ENCODE measurements around the gene BTAF1.

The BTAF1 gene

GRCh38 chr10:91908337-91909116 lies 15.0 kb upstream of the BTAF1 start:
- DNase-seq (ENCODE audit: low read depth) = peak; percentile 48

DNA sequence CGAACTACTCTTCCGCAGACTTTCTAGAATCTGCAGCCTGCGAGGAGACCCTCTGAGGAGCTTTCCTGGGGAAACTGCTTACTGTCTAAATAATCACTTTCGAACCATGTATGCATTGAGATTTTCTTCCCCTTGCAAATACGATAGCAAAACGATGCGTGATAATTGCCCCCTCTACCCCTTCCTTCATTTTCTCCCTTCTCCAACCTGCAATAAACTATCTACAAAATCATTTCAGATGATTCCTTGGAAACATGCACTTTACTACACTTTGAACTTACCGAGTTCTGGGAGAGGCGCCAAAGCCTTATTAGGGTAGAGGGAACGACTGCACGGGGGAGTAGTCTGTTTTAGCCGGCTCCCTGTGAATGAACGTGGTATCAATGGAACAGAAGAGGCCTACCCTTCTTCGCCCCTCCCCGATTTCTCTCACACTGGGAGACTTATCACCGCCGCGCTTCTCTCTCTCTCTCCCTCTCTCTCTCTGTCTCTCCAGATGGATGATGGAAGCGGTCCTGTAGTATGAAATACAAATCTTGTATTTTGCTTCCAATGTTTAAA lies 14.4 kb upstream of the BTAF1 start, which contains the start of gene FGFBP3:
Gene FGFBP3 (minus strand): TSS at position 370 of the 561 bp plus-strand sequence. CDS start 517 bp downstream, outside the sequence.
- no peak for DNase-seq (ENCODE audit: low read depth)

GRCh38 chr10:91910467-91910866 lies 13.1 kb upstream of the BTAF1 start:
- DNase-seq (ENCODE audit: low read depth) = no peak

DNA sequence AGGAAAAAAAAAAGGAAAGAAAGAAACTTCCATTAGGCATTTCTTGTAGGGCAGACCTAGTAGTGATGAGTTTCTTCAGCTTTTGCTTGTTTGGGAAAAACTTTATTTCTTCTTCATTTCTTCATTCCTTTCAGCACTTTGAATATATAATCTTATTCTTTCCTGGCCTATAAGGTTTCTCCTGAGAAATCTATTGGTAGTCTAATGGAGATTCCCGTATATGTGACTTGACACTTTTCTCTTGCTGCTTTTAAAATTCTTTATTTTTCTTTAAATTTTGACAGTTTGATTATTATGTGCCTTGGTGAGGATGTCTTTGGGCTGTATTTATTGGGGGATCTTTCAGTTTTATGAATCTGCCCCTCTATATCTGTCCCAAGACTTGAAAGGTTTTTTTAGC lies 3.9 kb upstream of the BTAF1 start:
- DNase-seq (ENCODE audit: low read depth) = no peak

DNA sequence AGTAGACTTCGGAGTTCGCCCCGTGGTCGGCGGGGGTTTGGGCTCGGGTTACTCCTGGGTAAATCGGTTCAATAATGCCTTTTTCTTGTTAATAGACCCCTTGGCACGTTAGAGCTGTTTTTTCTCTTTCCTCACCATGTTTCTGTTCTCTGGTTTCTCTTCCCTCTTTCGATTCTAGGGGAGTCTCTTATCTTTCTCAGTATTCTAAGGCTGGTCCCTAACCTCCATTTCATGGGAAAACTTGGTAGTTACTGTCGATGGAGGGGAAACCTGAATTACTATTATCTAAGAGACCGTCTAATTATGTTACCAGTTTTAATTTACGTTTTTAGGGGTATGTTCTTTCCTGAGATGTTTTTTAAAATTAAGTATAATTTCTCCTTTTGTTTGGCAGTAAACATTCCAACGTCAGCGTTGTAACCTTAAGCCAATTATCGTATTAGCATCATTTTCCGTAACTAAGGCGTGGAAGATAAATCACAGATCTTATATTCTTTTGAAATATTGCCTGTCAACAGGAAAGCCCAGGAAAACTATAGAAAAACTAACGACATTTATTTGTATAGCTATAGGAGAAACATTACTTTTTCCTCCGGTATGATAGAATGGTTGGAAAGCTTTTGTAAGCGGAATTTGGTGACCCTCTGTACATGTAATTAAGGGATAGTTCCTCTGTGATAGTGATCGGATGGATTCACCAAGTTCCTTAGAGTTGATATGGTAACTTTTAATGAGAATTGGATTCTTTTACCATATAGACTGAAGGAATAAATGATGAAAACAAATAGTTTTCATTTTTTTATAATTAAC lies 847 bp downstream of the BTAF1 start:
- DNase-seq (ENCODE audit: low read depth) = no peak

GRCh38 chr10:91925022-91925320 lies 1.4 kb downstream of the BTAF1 start:
- DNase-seq (ENCODE audit: low read depth) = no peak

DNA sequence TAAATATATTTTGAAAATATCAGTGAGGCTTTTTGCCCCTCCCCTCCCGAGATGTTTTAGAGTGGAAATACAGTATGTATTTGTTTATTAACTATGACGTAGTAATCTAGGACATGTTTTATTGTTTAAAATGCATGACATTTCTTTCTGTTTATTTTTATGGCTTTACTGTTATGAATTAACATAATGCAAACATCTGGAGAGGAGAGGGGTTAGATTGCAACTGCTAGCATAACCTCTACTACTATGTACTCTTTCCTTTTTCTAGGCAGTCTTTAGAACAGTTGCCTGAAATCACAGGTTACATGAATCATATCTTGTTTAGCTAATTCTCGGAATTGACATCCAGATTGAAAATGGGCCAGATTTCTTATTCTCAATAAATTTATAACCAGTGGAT lies 7.4 kb downstream of the BTAF1 start:
- no peak for DNase-seq (ENCODE audit: low read depth)

GRCh38 chr10:91931526-91932190 lies 8.1 kb downstream of the BTAF1 start:
- DNase-seq (ENCODE audit: low read depth) = no peak

- DNase-seq (ENCODE audit: low read depth) = no peak
Observed at GRCh38 chr10:91932737-91933136, 9.2 kb downstream of the BTAF1 start.

GRCh38 chr10:91935886-91936285 lies 12.3 kb downstream of the BTAF1 start:
- DNase-seq (ENCODE audit: low read depth) = no peak

DNA sequence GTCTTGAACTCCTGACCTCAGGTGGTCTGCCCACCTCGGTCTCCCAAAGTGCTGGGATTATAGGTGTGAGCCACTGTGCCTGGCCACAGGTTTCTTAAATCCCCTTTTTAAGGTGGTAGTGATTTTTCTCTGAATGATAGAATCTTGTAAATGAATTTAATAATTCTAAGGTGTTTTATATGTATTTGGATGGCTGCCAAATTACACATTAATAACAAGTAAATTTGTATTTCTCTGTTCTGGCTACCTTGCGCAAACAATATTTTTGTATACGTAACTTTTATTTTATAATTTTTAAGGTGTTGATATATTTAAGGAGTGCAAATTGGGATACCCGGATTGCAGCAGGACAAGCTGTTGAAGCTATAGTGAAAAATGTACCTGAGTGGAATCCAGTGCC lies 16.1 kb downstream of the BTAF1 start:
- DNase-seq (ENCODE audit: low read depth) = no peak

- no peak for DNase-seq (ENCODE audit: low read depth)
Observed at GRCh38 chr10:91941426-91941825, 17.9 kb downstream of the BTAF1 start.

GRCh38 chr10:91944880-91945630 lies 21.5 kb downstream of the BTAF1 start:
- no peak for DNase-seq (ENCODE audit: low read depth)

DNA sequence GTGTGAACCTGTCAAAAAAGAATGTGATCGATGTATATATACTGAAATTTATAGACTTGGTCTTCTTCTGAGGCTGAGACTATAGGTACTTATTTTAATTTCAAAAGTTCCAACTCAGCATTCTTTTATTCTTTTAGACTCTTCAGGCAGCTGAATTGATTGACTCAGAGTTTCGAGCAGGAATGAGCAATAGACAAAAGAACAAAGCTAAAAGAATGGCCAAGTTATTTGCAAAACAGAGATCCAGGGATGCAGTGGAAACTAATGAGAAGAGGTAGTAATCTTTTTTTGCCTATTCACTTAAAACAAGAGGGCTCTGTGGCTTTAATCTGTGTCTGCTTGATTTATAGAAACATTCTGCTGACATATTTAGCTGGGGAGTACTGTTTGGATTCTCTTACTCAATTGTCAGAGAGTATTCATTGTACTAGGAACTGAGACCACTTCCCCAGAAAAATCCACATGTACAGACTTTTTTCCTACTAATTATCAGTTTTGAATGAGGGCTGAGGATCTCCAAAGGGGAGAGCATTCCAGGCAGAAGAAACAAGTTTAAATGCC lies 30.1 kb downstream of the BTAF1 start:
- DNase-seq (ENCODE audit: low read depth) = no peak

GRCh38 chr10:91955114-91955513 lies 31.5 kb downstream of the BTAF1 start:
- DNase-seq (ENCODE audit: low read depth) = no peak

GRCh38 chr10:91957091-91957490 lies 33.5 kb downstream of the BTAF1 start:
- no peak for DNase-seq (ENCODE audit: low read depth)

DNA sequence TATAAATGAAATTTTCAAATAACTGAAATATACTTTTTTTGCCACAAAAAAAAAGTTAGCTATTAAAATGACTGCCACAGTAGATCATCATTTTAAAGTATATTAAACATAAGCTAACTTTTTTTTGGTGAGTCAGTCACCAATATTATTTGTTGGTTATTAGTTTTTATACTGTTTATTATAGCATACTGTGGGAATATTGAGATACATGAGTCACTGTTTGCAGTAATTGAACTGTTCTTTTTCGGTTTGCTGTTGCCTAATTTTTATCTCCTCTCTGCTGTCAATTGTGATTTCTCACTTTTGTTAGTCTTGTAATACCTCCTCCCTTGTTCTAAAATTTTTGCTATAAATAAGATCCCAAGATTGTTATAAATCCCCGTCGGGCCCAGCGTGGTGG lies 45.7 kb downstream of the BTAF1 start:
- no peak for DNase-seq (ENCODE audit: low read depth)

GRCh38 chr10:91974960-91975359 lies 51.4 kb downstream of the BTAF1 start:
- no peak for DNase-seq (ENCODE audit: low read depth)

GRCh38 chr10:91975438-91975837 lies 51.9 kb downstream of the BTAF1 start:
- DNase-seq (ENCODE audit: low read depth) = no peak

- DNase-seq (ENCODE audit: low read depth) = no peak
Observed at GRCh38 chr10:91976317-91977051, 52.9 kb downstream of the BTAF1 start.

DNA sequence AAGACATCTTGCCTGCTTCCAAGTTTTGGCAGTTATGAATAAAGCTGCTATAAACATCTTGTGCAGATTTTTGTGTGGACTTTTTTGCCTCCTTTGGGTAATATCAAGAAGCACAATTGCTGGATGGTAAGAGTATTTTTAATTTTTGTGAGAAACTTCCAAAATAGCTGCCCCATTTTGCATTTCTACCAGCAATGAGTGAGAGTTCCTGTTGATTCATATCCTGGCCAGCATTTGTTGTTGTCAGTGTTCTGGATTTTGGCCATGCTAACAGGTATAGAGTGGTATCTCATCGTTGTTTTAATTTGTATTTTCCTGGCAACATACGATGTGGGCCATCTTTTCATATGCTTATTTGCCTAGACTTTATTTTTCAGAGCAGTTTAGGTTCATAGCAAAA lies 53.9 kb downstream of the BTAF1 start:
- DNase-seq (ENCODE audit: low read depth) = no peak
